NCI-H774 (cell line): ENCODE data around the gene MIXL1.
A peak's percentile ranks its signal among the peaks of the same experiment; 100 is the strongest.
"Not testable (repeated sequence)": the region's sequence is repeated elsewhere in the genome, so short reads cannot be mapped to it uniquely, and the experiment has no call there.

Experiments
- DNase-seq: peaks from one replicate; lab custom pipeline; 2025; lab: John Stamatoyannopoulos, UW

Gene MIXL1

GRCh38 chr1:226215239-226215638, 8.2 kb upstream of the MIXL1 start:
- no peak for DNase-seq

GRCh38 chr1:226216056-226216455, 7.4 kb upstream of the MIXL1 start:
- DNase-seq: no peak

GRCh38 chr1:226217273-226217672, 6.2 kb upstream of the MIXL1 start:
- DNase-seq: no peak

- DNase-seq: no peak
These were observed 2.8 kb upstream of the MIXL1 start for GRCh38 chr1:226220473-226221189.

- DNase-seq: no peak
These were observed 778 bp upstream of the MIXL1 start for GRCh38 chr1:226222686-226223085.

GRCh38 chr1:226223786-226224244, 351 bp downstream of the MIXL1 start:
- DNase-seq: no peak

GRCh38 chr1:226226601-226227000, 3.1 kb downstream of the MIXL1 start:
- DNase-seq: no peak

GRCh38 chr1:226233293-226233692, 9.8 kb downstream of the MIXL1 start:
- no peak for DNase-seq

GRCh38 chr1:226233806-226234205, 10.3 kb downstream of the MIXL1 start:
- DNase-seq: no peak

- no peak for DNase-seq
These were observed 13.4 kb downstream of the MIXL1 start for GRCh38 chr1:226236826-226237225.

- no peak for DNase-seq
These were observed 16.0 kb downstream of the MIXL1 start for GRCh38 chr1:226239421-226239820.

- DNase-seq: no peak
These were observed 24.6 kb downstream of the MIXL1 start for GRCh38 chr1:226248091-226248490.

- DNase-seq: no peak
These were observed 25.3 kb downstream of the MIXL1 start for GRCh38 chr1:226248796-226249195.

GRCh38 chr1:226250511-226250910, 27.0 kb downstream of the MIXL1 start:
- DNase-seq: no peak

GRCh38 chr1:226252841-226253240, 29.4 kb downstream of the MIXL1 start:
- not testable (repeated sequence) for DNase-seq

GRCh38 chr1:226253933-226254332, 30.5 kb downstream of the MIXL1 start:
- DNase-seq: no peak

- DNase-seq: no peak
These were observed 31.9 kb downstream of the MIXL1 start for GRCh38 chr1:226255380-226255779.

- no peak for DNase-seq
These were observed 38.4 kb downstream of the MIXL1 start for GRCh38 chr1:226261818-226262217.

- no peak for DNase-seq
These were observed 45.1 kb downstream of the MIXL1 start for GRCh38 chr1:226268421-226269124.

GRCh38 chr1:226272233-226272902, 48.9 kb downstream of the MIXL1 start:
- DNase-seq: peak; percentile 44

- DNase-seq: no peak
These were observed 50.7 kb downstream of the MIXL1 start for GRCh38 chr1:226274138-226274537.

- DNase-seq: no peak
These were observed 52.7 kb downstream of the MIXL1 start for GRCh38 chr1:226276077-226276682.
